Measurements from ENCODE around the gene BMP7.

BMP7 gene

GRCh38 chr20:57229490-57229889 lies 37.0 kb downstream of the BMP7 start:
- no peak for DNase-seq (ENCODE audit: low read depth)

- no peak for DNase-seq (ENCODE audit: low read depth)
Observed at GRCh38 chr20:57225830-57226229, 40.6 kb downstream of the BMP7 start.

- DNase-seq (ENCODE audit: low read depth) = no peak
Observed at GRCh38 chr20:57225197-57225733, 41.2 kb downstream of the BMP7 start.

GRCh38 chr20:57224641-57225138 lies 41.8 kb downstream of the BMP7 start:
- no peak for DNase-seq (ENCODE audit: low read depth)

GRCh38 chr20:57223648-57224489 lies 42.6 kb downstream of the BMP7 start:
- DNase-seq (ENCODE audit: low read depth) = no peak

- DNase-seq (ENCODE audit: low read depth) = no peak
Observed at GRCh38 chr20:57222631-57222950, 43.9 kb downstream of the BMP7 start.

- no peak for DNase-seq (ENCODE audit: low read depth)
Observed at GRCh38 chr20:57221916-57222630, 44.4 kb downstream of the BMP7 start.

GRCh38 chr20:57220337-57221145 lies 45.9 kb downstream of the BMP7 start:
- DNase-seq (ENCODE audit: low read depth) = no peak

- DNase-seq (ENCODE audit: low read depth) = no peak
Observed at GRCh38 chr20:57219071-57219677, 47.3 kb downstream of the BMP7 start.

- DNase-seq (ENCODE audit: low read depth) = no peak
Observed at GRCh38 chr20:57218489-57218888, 48.0 kb downstream of the BMP7 start.

GRCh38 chr20:57217802-57218201 lies 48.6 kb downstream of the BMP7 start:
- DNase-seq (ENCODE audit: low read depth) = no peak

- no peak for DNase-seq (ENCODE audit: low read depth)
Observed at GRCh38 chr20:57216669-57217068, 49.8 kb downstream of the BMP7 start.

- no peak for DNase-seq (ENCODE audit: low read depth)
Observed at GRCh38 chr20:57215826-57216471, 50.5 kb downstream of the BMP7 start.

GRCh38 chr20:57215426-57215825 lies 51.0 kb downstream of the BMP7 start:
- no peak for DNase-seq (ENCODE audit: low read depth)

- DNase-seq (ENCODE audit: low read depth) = no peak
Observed at GRCh38 chr20:57214948-57215347, 51.5 kb downstream of the BMP7 start.

- no peak for DNase-seq (ENCODE audit: low read depth)
Observed at GRCh38 chr20:57214427-57214826, 52.0 kb downstream of the BMP7 start.

- no peak for DNase-seq (ENCODE audit: low read depth)
Observed at GRCh38 chr20:57213924-57214323, 52.5 kb downstream of the BMP7 start.

- DNase-seq (ENCODE audit: low read depth) = no peak
Observed at GRCh38 chr20:57213291-57213690, 53.1 kb downstream of the BMP7 start.

GRCh38 chr20:57212534-57213276 lies 53.7 kb downstream of the BMP7 start:
- no peak for DNase-seq (ENCODE audit: low read depth)

- DNase-seq (ENCODE audit: low read depth) = no peak
Observed at GRCh38 chr20:57211908-57212533, 54.4 kb downstream of the BMP7 start.

All from stimulated activated CD8-positive, alpha-beta memory T cell treated with anti-CD3 and anti-CD28 coated beads, Interleukin-7, amount 100 ng/mL, for 24 hours (primary cell).